Caco-2 (cell line): ENCODE data around the gene NPTX1. TPM values are rescaled to one million over a fixed set of nuclear protein-coding genes. Genes with fewer than 3 reads are reported as not detected.

Source experiments
- BruUV-seq: library from RNA; stranded (reverse); fragments of 400-500 nt; replicated peaks from 2 replicates; lab custom pipeline; 2021; lab: Mats Ljungman, UMichigan
- CTCF ChIA-PET: fragments of 300-600 bp; sonication (Branson Sonifier 250); formaldehyde crosslinking; loops from one replicate; lab custom pipeline; 2022; ENCODE audit warnings: antibody characterized with exemption; lab: Charles Lee
- POLR2A ChIA-PET: fragments of 300-600 bp; sonication (Branson Sonifier 250); formaldehyde crosslinking; loops from one replicate; lab custom pipeline; 2022; ENCODE audit warnings: antibody characterized with exemption; lab: Charles Lee
- DNase-seq, 2 experiments: peaks; one replicate each; pipeline versions ENCODE4 v3.0.0 to v3.0.0-alpha.2; 2020 to 2022
- H3K27me3 ChIP-seq: replicated peaks from 2 replicates; pipeline ENCODE4 v1.6.0; 2011; ENCODE audit warnings: low read length; ENCODE audit not compliant: control insufficient read depth, insufficient read depth
- H3K36me3 ChIP-seq: 2 replicates; pipeline ENCODE4 v1.5.1; 2011; ENCODE audit warnings: low read length; ENCODE audit not compliant: control insufficient read depth, insufficient read depth
- H3K4me1 ChIP-seq: fragments of 250-450 bp; sonication (Bioruptor Pico); 2 replicates; pipeline ENCODE4 v1.5.1; 2020; ENCODE audit warnings: mild to moderate bottlenecking
- H3K4me3 ChIP-seq: 2 replicates; pipeline ENCODE4 v1.5.1; 2011; ENCODE audit warnings: low read depth, mild to moderate bottlenecking, control low read depth, low read length
- H3K9me3 ChIP-seq: fragments of 250-450 bp; sonication (Bioruptor Pico); 2 replicates; pipeline ENCODE4 v1.5.1; 2020; ENCODE audit warnings: mild to moderate bottlenecking, moderate library complexity
- H3K27ac Mint-ChIP-seq: one replicate; pipeline ENCODE4 v1.8.0; 2022; ENCODE audit warnings: mixed read lengths; ENCODE audit not compliant: unreplicated experiment
- H3K27me3 Mint-ChIP-seq: one replicate; pipeline ENCODE4 v1.8.0; 2022; ENCODE audit warnings: mixed read lengths; ENCODE audit not compliant: insufficient read depth, unreplicated experiment
- H3K36me3 Mint-ChIP-seq: one replicate; pipeline ENCODE4 v1.8.0; 2022; ENCODE audit warnings: mild to moderate bottlenecking, mixed read lengths; ENCODE audit not compliant: insufficient read depth, unreplicated experiment
- H3K4me1 Mint-ChIP-seq: one replicate; pipeline ENCODE4 v1.8.0; 2022; ENCODE audit warnings: low read depth, mixed read lengths; ENCODE audit not compliant: unreplicated experiment
- H3K4me3 Mint-ChIP-seq: one replicate; pipeline ENCODE4 v1.8.0; 2022; ENCODE audit warnings: mild to moderate bottlenecking, moderate library complexity, mixed read lengths; ENCODE audit not compliant: unreplicated experiment
- H3K9me3 Mint-ChIP-seq: one replicate; pipeline ENCODE4 v1.8.0; 2022; ENCODE audit warnings: mixed read lengths; ENCODE audit not compliant: unreplicated experiment
- CTCF ChIP-seq, 2 experiments: fragments of 200-600 bp in 1 of 2; IDR thresholded peaks; 1 replicate in 1 of 2; 2 replicates in 1 of 2; pipeline versions ENCODE4 v1.5.1 to v1.8.0; 2011 to 2022; ENCODE audit warnings: antibody characterized with exemption in 1 of 2, control low read depth in 1 of 2, inconsistent platforms in 1 of 2, low read depth in 1 of 2, low read length in 1 of 2, mild to moderate bottlenecking in 1 of 2, moderate library complexity in 1 of 2; ENCODE audit not compliant: insufficient read depth in 1 of 2, severe bottlenecking in 1 of 2, unreplicated experiment in 1 of 2
- intact Hi-C: fragments of 100-400 bp; cut with micrococcal nuclease; formaldehyde crosslinking; loops from one replicate; pipeline ENCODE4 v1.10.0; 2022; ENCODE audit not compliant: unreplicated experiment
- total RNA-seq: library from RNA; stranded (reverse); gene quantifications from 2 replicates; pipeline ENCODE4 v1.2.3, GENCODE V29; 2022

The NPTX1 gene
- total RNA-seq, 1 experiment from 2014 or later = 0.57 TPM

GRCh38 chr17:80433916-80434666 is 42.3 kb downstream of the NPTX1 start:
- POLR2A ChIA-PET = no interaction called here
- H3K9me3 Mint-ChIP-seq = no peaks in the 10 kb centered on the region

GRCh38 chr17:80432961-80433550 is 43.4 kb downstream of the NPTX1 start:
- H3K9me3 Mint-ChIP-seq = no peaks in the 10 kb centered on the region
- Histone ChIP-seq H3K36me3 (no peaks in the 10 kb centered on the region), H3K4me1 (no peaks in the 10 kb centered on the region), H3K4me3 (no peak overlapping the region), H3K27me3 (peaks cover 2% of the 10 kb centered on the region), H3K9me3 (no peaks in the 10 kb centered on the region)
- ChIA-PET CTCF (no interaction called here), POLR2A (no interaction called here)
- intact Hi-C loops = no loop called here
- BruUV-seq = no TSS peak
- no peaks in the 10 kb centered on the region for H3K36me3 Mint-ChIP-seq
- H3K27ac Mint-ChIP-seq = no peak overlapping the region
- no peak for TF ChIP-seq CTCF (IDR thresholded peaks at IDR 0.05; ENCODE audit: insufficient read depth in 1 of 2, low read depth in 1 of 2, low read length in 1 of 2, severe bottlenecking in 1 of 2, unreplicated experiment in 1 of 2)
- no peak overlapping the region for H3K4me3 Mint-ChIP-seq
- DNase-seq = no peak
- no peaks in the 10 kb centered on the region for H3K4me1 Mint-ChIP-seq
- H3K27me3 Mint-ChIP-seq = peaks cover 19% of the 10 kb centered on the region

More at GRCh38 chr17:80433916-80434666, 42.3 kb downstream of the NPTX1 start:
- Histone ChIP-seq H3K9me3 (no peaks in the 10 kb centered on the region), H3K36me3 (no peaks in the 10 kb centered on the region), H3K27me3 (peaks cover 2% of the 10 kb centered on the region), H3K4me1 (no peaks in the 10 kb centered on the region), H3K4me3 (no peak overlapping the region)
- Mint-ChIP-seq H3K27ac (no peak overlapping the region), H3K4me1 (no peaks in the 10 kb centered on the region), H3K27me3 (peaks cover 19% of the 10 kb centered on the region), H3K4me3 (no peak overlapping the region), H3K36me3 (no peaks in the 10 kb centered on the region)
- DNase-seq = no peak
- intact Hi-C loops = no loop called here
- CTCF ChIA-PET = no interaction called here
- TF ChIP-seq CTCF (IDR thresholded peaks at IDR 0.05; ENCODE audit: insufficient read depth in 1 of 2, low read depth in 1 of 2, low read length in 1 of 2, severe bottlenecking in 1 of 2, unreplicated experiment in 1 of 2) = no peak
- no TSS peak for BruUV-seq

GRCh38 chr17:80432350-80432955 is 44.0 kb downstream of the NPTX1 start:
- H3K36me3 Mint-ChIP-seq = no peaks in the 10 kb centered on the region
- peaks cover 2% of the 10 kb centered on the region for H3K27me3 ChIP-seq
- H3K4me3 ChIP-seq = no peak overlapping the region
- ChIA-PET POLR2A (no interaction called here), CTCF (no interaction called here)
- no peaks in the 10 kb centered on the region for H3K4me1 Mint-ChIP-seq
- no peak for TF ChIP-seq CTCF (IDR thresholded peaks at IDR 0.05; ENCODE audit: insufficient read depth in 1 of 2, low read depth in 1 of 2, low read length in 1 of 2, severe bottlenecking in 1 of 2, unreplicated experiment in 1 of 2)
- H3K9me3 ChIP-seq = no peaks in the 10 kb centered on the region
- H3K9me3 Mint-ChIP-seq = no peaks in the 10 kb centered on the region
- H3K27ac Mint-ChIP-seq = no peak overlapping the region
- intact Hi-C loops = no loop called here
- H3K36me3 ChIP-seq = no peaks in the 10 kb centered on the region
- no peak for DNase-seq
- no TSS peak for BruUV-seq
- peaks cover 15% of the 10 kb centered on the region for H3K27me3 Mint-ChIP-seq
- H3K4me1 ChIP-seq = no peaks in the 10 kb centered on the region
- H3K4me3 Mint-ChIP-seq = no peak overlapping the region
